Measurements from ENCODE around the gene SPOCK1. TPM values are rescaled to one million over a fixed set of nuclear protein-coding genes. Genes with fewer than 3 reads are reported as not detected.
"Not testable (repeated sequence)": the region's sequence is repeated elsewhere in the genome, so short reads cannot be mapped to it uniquely, and the experiment has no call there.

SPOCK1 gene
- total RNA-seq, 1 donor = 231 TPM

GRCh38 chr5:136981936-136982335, 517.2 kb downstream of the SPOCK1 start:
- Histone ChIP-seq H3K27ac (ENCODE audit: low read depth, low read length) (no peak overlapping the region), H3K4me2 (ENCODE audit: insufficient read depth, low read length) (no peak overlapping the region)

GRCh38 chr5:136979131-136979530, 520.0 kb downstream of the SPOCK1 start:
- no peaks in the 10 kb centered on the region for H3K9me3 ChIP-seq (ENCODE audit: low read depth, low read length)
- no peaks in the 10 kb centered on the region for H3K4me1 ChIP-seq (ENCODE audit: insufficient read depth, low read length)
- no peak overlapping the region for H3K27ac ChIP-seq (ENCODE audit: low read depth, low read length)
- TF ChIP-seq, protein P1, sequence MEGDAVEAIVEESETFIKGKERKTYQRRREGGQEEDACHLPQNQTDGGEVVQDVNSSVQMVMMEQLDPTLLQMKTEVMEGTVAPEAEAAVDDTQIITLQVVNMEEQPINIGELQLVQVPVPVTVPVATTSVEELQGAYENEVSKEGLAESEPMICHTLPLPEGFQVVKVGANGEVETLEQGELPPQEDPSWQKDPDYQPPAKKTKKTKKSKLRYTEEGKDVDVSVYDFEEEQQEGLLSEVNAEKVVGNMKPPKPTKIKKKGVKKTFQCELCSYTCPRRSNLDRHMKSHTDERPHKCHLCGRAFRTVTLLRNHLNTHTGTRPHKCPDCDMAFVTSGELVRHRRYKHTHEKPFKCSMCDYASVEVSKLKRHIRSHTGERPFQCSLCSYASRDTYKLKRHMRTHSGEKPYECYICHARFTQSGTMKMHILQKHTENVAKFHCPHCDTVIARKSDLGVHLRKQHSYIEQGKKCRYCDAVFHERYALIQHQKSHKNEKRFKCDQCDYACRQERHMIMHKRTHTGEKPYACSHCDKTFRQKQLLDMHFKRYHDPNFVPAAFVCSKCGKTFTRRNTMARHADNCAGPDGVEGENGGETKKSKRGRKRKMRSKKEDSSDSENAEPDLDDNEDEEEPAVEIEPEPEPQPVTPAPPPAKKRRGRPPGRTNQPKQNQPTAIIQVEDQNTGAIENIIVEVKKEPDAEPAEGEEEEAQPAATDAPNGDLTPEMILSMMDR (IDR thresholded peaks at IDR 0.05; ENCODE audit: extremely low read depth, low read depth, low read length) = no peak
- H4K20me1 ChIP-seq (ENCODE audit: insufficient read depth, low read length) = no peaks in the 10 kb centered on the region
- peaks cover 12% of the 10 kb centered on the region for H3K36me3 ChIP-seq (ENCODE audit: insufficient read depth, low read length)
- no peak overlapping the region for H3K4me3 ChIP-seq (ENCODE audit: insufficient read depth, low read length)
- H2AFZ ChIP-seq (ENCODE audit: low read length) = no peak overlapping the region
- H3K27me3 ChIP-seq (ENCODE audit: insufficient read depth, low read length) = no peaks in the 10 kb centered on the region
- H3K79me2 ChIP-seq (ENCODE audit: insufficient read depth, low read length) = no peaks in the 10 kb centered on the region
- H3K4me2 ChIP-seq (ENCODE audit: insufficient read depth, low read length) = no peak overlapping the region
- DNase-seq (ENCODE audit: insufficient read length, low spot score, missing footprints) = no peak

More at GRCh38 chr5:136981936-136982335, 517.2 kb downstream of the SPOCK1 start:
- Histone ChIP-seq H3K27me3 (ENCODE audit: insufficient read depth, low read length) (no peaks in the 10 kb centered on the region), H3K4me1 (ENCODE audit: insufficient read depth, low read length) (no peaks in the 10 kb centered on the region), H3K9me3 (ENCODE audit: low read depth, low read length) (no peaks in the 10 kb centered on the region), H3K79me2 (ENCODE audit: insufficient read depth, low read length) (no peaks in the 10 kb centered on the region), H2AFZ (ENCODE audit: low read length) (no peak overlapping the region), H3K36me3 (ENCODE audit: insufficient read depth, low read length) (peaks cover 13% of the 10 kb centered on the region), H3K4me3 (ENCODE audit: insufficient read depth, low read length) (no peak overlapping the region), H4K20me1 (ENCODE audit: insufficient read depth, low read length) (no peaks in the 10 kb centered on the region)
- TF ChIP-seq, protein P1 (IDR thresholded peaks at IDR 0.05; ENCODE audit: extremely low read depth, low read depth, low read length) = no peak
- DNase-seq (ENCODE audit: insufficient read length, low spot score, missing footprints) = no peak

GRCh38 chr5:136963504-136963903, 535.6 kb downstream of the SPOCK1 start:
- Histone ChIP-seq H4K20me1 (ENCODE audit: insufficient read depth, low read length) (no peaks in the 10 kb centered on the region), H3K27me3 (ENCODE audit: insufficient read depth, low read length) (no peaks in the 10 kb centered on the region), H3K4me3 (ENCODE audit: insufficient read depth, low read length) (no peak overlapping the region), H3K79me2 (ENCODE audit: insufficient read depth, low read length) (no peaks in the 10 kb centered on the region), H3K9me3 (ENCODE audit: low read depth, low read length) (no peaks in the 10 kb centered on the region), H3K27ac (ENCODE audit: low read depth, low read length) (no peak overlapping the region), H3K4me1 (ENCODE audit: insufficient read depth, low read length) (no peaks in the 10 kb centered on the region), H3K4me2 (ENCODE audit: insufficient read depth, low read length) (no peak overlapping the region), H3K36me3 (ENCODE audit: insufficient read depth, low read length) (no peaks in the 10 kb centered on the region), H2AFZ (ENCODE audit: low read length) (no peak overlapping the region)
- TF ChIP-seq, protein P1 (IDR thresholded peaks at IDR 0.05; ENCODE audit: extremely low read depth, low read depth, low read length) = no peak
- DNase-seq (ENCODE audit: insufficient read length, low spot score, missing footprints) = no peak

DNA sequence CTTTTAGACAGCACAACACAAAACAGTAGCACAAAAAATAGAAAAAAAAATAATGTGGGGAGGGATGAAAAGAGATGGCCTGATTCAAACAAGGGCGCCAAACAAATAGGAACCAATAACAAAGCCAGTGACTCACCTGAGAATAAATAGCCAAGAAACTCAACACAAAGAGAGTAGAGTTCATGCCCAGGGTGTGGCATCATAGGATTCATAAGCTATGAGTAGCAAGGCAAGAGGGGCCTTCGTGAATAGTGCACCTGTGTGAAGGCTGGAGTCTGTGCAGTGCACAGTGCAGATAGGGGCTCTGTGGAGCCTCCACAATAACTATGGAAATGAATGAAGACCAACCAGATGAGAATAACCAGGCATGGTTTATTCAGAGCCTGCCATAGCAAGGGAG, 541.7 kb downstream of the SPOCK1 start:
- no peaks in the 10 kb centered on the region for H3K79me2 ChIP-seq (ENCODE audit: insufficient read depth, low read length)
- H3K4me3 ChIP-seq (ENCODE audit: insufficient read depth, low read length) = no peak overlapping the region
- H3K27ac ChIP-seq (ENCODE audit: low read depth, low read length) = no peak overlapping the region
- H4K20me1 ChIP-seq (ENCODE audit: insufficient read depth, low read length) = no peaks in the 10 kb centered on the region
- no peaks in the 10 kb centered on the region for H3K9me3 ChIP-seq (ENCODE audit: low read depth, low read length)
- TF ChIP-seq, protein P1 (IDR thresholded peaks at IDR 0.05; ENCODE audit: extremely low read depth, low read depth, low read length) = no peak
- H2AFZ ChIP-seq (ENCODE audit: low read length) = no peak overlapping the region
- H3K27me3 ChIP-seq (ENCODE audit: insufficient read depth, low read length) = peaks cover 3% of the 10 kb centered on the region
- no peak for DNase-seq (ENCODE audit: insufficient read length, low spot score, missing footprints)
- no peaks in the 10 kb centered on the region for H3K4me1 ChIP-seq (ENCODE audit: insufficient read depth, low read length)
- H3K36me3 ChIP-seq (ENCODE audit: insufficient read depth, low read length) = no peaks in the 10 kb centered on the region
- H3K4me2 ChIP-seq (ENCODE audit: insufficient read depth, low read length) = no peak overlapping the region

DNA sequence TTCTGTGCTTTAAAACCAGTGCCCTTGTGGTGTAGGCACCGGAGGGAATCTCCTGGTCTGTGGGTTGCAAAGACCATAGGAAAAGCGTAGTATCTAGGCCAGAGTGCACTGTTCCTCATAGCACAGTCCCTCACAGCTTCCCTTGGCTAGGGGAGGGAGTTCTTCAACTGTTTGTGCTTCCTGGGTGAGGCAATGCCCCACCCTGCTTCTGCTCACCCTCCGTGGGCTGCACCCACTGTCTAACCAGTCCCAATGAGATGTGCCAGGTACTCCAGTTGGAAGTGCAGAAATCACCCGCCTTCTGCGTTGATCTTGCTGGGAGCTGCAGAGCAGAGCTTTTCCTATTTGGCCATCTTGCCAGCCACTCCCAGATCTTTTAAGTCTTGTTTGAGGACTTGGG, 545.0 kb downstream of the SPOCK1 start:
- H3K27me3 ChIP-seq (ENCODE audit: insufficient read depth, low read length); H3K4me3 ChIP-seq (ENCODE audit: insufficient read depth, low read length); H4K20me1 ChIP-seq (ENCODE audit: insufficient read depth, low read length); H3K36me3 ChIP-seq (ENCODE audit: insufficient read depth, low read length); H3K4me2 ChIP-seq (ENCODE audit: insufficient read depth, low read length); DNase-seq (ENCODE audit: insufficient read length, low spot score, missing footprints); H2AFZ ChIP-seq (ENCODE audit: low read length); H3K4me1 ChIP-seq (ENCODE audit: insufficient read depth, low read length); H3K9me3 ChIP-seq (ENCODE audit: low read depth, low read length); H3K79me2 ChIP-seq (ENCODE audit: insufficient read depth, low read length); H3K27ac ChIP-seq (ENCODE audit: low read depth, low read length): not testable (repeated sequence)

- H2AFZ ChIP-seq (ENCODE audit: low read length); H3K4me2 ChIP-seq (ENCODE audit: insufficient read depth, low read length); H3K27ac ChIP-seq (ENCODE audit: low read depth, low read length); H4K20me1 ChIP-seq (ENCODE audit: insufficient read depth, low read length); H3K4me1 ChIP-seq (ENCODE audit: insufficient read depth, low read length); H3K4me3 ChIP-seq (ENCODE audit: insufficient read depth, low read length); H3K79me2 ChIP-seq (ENCODE audit: insufficient read depth, low read length); H3K36me3 ChIP-seq (ENCODE audit: insufficient read depth, low read length); H3K27me3 ChIP-seq (ENCODE audit: insufficient read depth, low read length); DNase-seq (ENCODE audit: insufficient read length, low spot score, missing footprints); H3K9me3 ChIP-seq (ENCODE audit: low read depth, low read length): not testable (repeated sequence)
These were observed 545.6 kb downstream of the SPOCK1 start for GRCh38 chr5:136953346-136954069.
